Peyer's patch (tissue), 4 donors: ENCODE results near the gene PLA2G4C. TPM values are rescaled to one million over a fixed set of nuclear protein-coding genes. Genes with fewer than 3 reads are reported as not detected.

Experiments
- DNase-seq, 3 donors: peaks; one replicate each; pipeline ENCODE4 v3.0.0-alpha.2; 2017 to 2019
- H3K27ac ChIP-seq, 4 donors: fragments of 200-600 bp; sonication (generic); one replicate each; pipeline ENCODE4 v1.5.1; 2016 to 2019
- H3K27me3 ChIP-seq, 2 donors: fragments of 200-600 bp; sonication (generic); one replicate each; pipeline ENCODE4 v1.5.1; 2019
- H3K36me3 ChIP-seq, 3 donors: fragments of 200-600 bp; sonication (generic); one replicate each; pipeline ENCODE4 v1.5.1; 2016 to 2019
- H3K4me1 ChIP-seq, 4 donors: fragments of 200-600 bp; sonication (generic); one replicate each; pipeline ENCODE4 v1.5.1; 2016 to 2019
- H3K4me3 ChIP-seq, 4 donors: fragments of 200-600 bp; sonication (generic); 1 replicate in 3 of 4; 2 replicates in 1 of 4; pipeline ENCODE4 v1.5.1; 2016 to 2019; ENCODE audit warnings: mild to moderate bottlenecking in 1 of 4
- H3K9me3 ChIP-seq, 4 donors: fragments of 200-600 bp; sonication (generic); one replicate each; pipeline ENCODE4 v1.5.1; 2016 to 2019; ENCODE audit warnings: mild to moderate bottlenecking in 1 of 4
- CTCF ChIP-seq, 6 experiments: fragments of 450-650 bp in 4 of 6; fragments of 200-600 bp in 2 of 6; sonication (generic) in 1 of 6; IDR thresholded peaks; one replicate each; pipeline ENCODE4 v1.5.1; 2017 to 2019; ENCODE audit warnings: antibody characterized with exemption in 6 of 6, mild to moderate bottlenecking in 3 of 6, moderate library complexity in 1 of 6
- POLR2A ChIP-seq, 2 donors: fragments of 450-650 bp; IDR thresholded peaks; one replicate each; pipeline ENCODE4 v1.5.1; 2017; ENCODE audit warnings: antibody characterized with exemption in 2 of 2, mild to moderate bottlenecking in 2 of 2, moderate library complexity in 2 of 2
- total RNA-seq, 4 donors: library from RNA; depleted of rRNA; stranded (reverse); fragments of >200 nt; gene quantifications; one replicate each; pipeline ENCODE4 v1.1.0, GENCODE V29; 2016

The PLA2G4C gene
- total RNA-seq, 4 donors from 2014 or later: 7.6 to 26.9 (median 18.3) TPM

DNA sequence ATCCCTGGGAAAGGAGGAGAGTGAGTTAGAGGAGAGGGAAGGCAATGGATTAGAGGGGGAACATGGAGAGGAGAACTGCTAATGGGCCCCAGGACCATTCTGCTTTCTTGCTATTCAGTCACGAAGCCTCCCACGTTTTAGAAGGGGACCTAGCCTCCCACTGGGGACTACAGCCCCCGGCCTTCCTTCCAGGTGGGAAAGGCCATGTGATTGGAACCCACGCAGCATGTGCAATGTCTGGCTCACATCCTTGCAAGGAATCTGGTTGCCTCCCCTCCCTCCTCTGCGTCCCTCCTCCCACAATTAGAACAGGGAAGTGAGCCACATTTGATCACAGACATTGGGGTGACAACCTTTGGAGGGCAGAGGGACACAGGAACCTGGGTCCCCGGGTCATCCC is 22.5 kb upstream of the PLA2G4C start:
- Histone ChIP-seq H3K9me3 (no peaks in the 10 kb centered on the region), H3K4me3 (no peak overlapping the region), H3K27me3 (no peaks in the 10 kb centered on the region), H3K27ac (no peak overlapping the region), H3K36me3 (peaks cover 0 to 10% (median 0%) of the 10 kb centered on the region in 3 donors), H3K4me1 (no peaks in the 10 kb centered on the region)
- no peak for DNase-seq
- TF ChIP-seq CTCF (IDR thresholded peaks at IDR 0.05) (no peak), POLR2A (IDR thresholded peaks at IDR 0.05) (no peak)

DNA sequence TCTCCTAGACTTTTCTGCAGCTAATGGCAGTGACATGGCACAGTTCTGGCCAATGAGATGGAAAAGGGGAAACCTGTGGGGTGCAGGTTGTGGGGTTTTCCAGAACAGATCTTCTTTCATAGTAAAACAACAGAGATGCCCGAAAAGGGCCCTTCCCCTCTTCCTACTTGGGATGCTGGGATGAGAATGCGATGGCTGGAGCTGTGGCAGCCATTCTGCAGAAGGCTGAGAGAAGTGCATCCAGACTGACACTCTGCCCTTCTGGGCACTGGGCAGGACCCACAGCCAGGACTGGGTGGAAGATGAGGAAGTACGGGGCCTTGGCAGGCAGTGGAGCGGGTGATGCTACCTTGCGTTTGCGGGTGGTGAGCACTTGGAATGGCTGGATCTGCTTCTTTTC is 16.9 kb upstream of the PLA2G4C start:
- Histone ChIP-seq H3K27ac (no peak overlapping the region), H3K36me3 (peaks cover 0 to 26% (median 0%) of the 10 kb centered on the region in 3 donors), H3K27me3 (no peaks in the 10 kb centered on the region), H3K4me3 (no peak overlapping the region), H3K9me3 (no peaks in the 10 kb centered on the region), H3K4me1 (no peaks in the 10 kb centered on the region)
- no peak for DNase-seq
- no peak for TF ChIP-seq CTCF (IDR thresholded peaks at IDR 0.05)
- TF ChIP-seq POLR2A (IDR thresholded peaks at IDR 0.05): no peak

GRCh38 chr19:48123907-48124651 is 13.5 kb upstream of the PLA2G4C start:
- no peaks in the 10 kb centered on the region for H3K27me3 ChIP-seq
- no peak overlapping the region for H3K27ac ChIP-seq
- H3K36me3 ChIP-seq: peaks cover 0 to 18% (median 0%) of the 10 kb centered on the region in 3 donors
- H3K9me3 ChIP-seq: no peaks in the 10 kb centered on the region
- DNase-seq: no peak
- TF ChIP-seq POLR2A (IDR thresholded peaks at IDR 0.05) (no peak), CTCF (IDR thresholded peaks at IDR 0.05) (no peak)
- H3K4me1 ChIP-seq: peaks cover 0 to 3% (median 0%) of the 10 kb centered on the region in 4 donors
- no peak overlapping the region for H3K4me3 ChIP-seq

DNA sequence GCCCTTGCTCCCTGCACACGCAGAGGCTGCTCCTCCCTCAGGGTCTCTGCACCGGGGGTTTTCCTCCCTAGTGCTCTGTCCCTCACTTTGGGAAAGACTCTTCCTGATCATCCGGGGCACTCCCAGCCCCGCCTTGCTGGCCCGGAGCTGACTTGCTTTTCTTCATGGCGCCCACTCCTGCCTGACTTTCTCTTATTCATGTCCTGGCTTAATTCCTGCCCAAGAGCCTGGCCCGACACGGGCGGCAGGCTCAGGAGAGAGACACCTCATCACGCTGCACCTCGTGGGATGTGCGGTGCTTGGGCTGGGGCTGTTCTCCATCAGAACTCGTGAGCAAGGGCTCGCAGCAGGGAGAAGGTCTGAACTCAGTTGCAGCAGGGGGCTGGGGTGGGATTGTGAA is 11.8 kb upstream of the PLA2G4C start:
- DNase-seq: no peak
- H3K4me3 ChIP-seq: no peak overlapping the region
- H3K4me1 ChIP-seq: peaks cover 0 to 3% (median 0%) of the 10 kb centered on the region in 4 donors
- peaks cover 0 to 9% (median 0%) of the 10 kb centered on the region in 3 donors for H3K36me3 ChIP-seq
- H3K27ac ChIP-seq: no peak overlapping the region
- no peak for TF ChIP-seq POLR2A (IDR thresholded peaks at IDR 0.05)
- no peaks in the 10 kb centered on the region for H3K9me3 ChIP-seq
- H3K27me3 ChIP-seq: no peaks in the 10 kb centered on the region

GRCh38 chr19:48121909-48122371 is 11.3 kb upstream of the PLA2G4C start:
- Histone ChIP-seq H3K36me3 (peaks cover 0 to 4% (median 0%) of the 10 kb centered on the region in 3 donors), H3K9me3 (no peaks in the 10 kb centered on the region), H3K4me1 (peaks cover 0 to 3% (median 0%) of the 10 kb centered on the region in 4 donors), H3K27ac (no peak overlapping the region), H3K27me3 (no peaks in the 10 kb centered on the region), H3K4me3 (no peak overlapping the region)
- peak in 1 of 3 donors; percentile 26 for DNase-seq
- TF ChIP-seq POLR2A (IDR thresholded peaks at IDR 0.05): no peak

DNA sequence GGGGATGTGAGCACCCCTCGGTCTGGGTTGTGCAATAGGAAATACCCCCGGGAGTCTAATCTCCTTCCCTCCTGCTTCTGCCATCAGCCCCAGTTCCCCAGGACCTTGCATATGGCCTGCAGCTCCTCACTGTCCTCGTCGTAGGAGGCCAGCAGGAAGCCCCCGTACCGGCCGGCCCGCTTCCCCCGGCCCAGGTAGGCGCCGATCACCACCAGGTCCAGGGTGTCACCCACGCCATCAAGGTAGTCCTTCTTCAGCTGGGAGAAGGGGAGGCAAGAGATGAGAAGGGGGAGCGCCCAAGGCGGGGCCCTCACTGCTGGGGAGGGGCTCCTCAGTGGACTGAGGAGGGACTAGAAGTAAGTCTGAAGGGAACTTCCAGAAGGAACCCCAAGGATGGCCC is 10.4 kb upstream of the PLA2G4C start:
- H3K27ac ChIP-seq: no peak overlapping the region
- H3K27me3 ChIP-seq: no peaks in the 10 kb centered on the region
- peaks cover 0 to 3% (median 0%) of the 10 kb centered on the region in 4 donors for H3K4me1 ChIP-seq
- no peak for DNase-seq
- no peak for TF ChIP-seq POLR2A (IDR thresholded peaks at IDR 0.05)
- TF ChIP-seq CTCF (IDR thresholded peaks at IDR 0.05): no peak
- no peak overlapping the region for H3K4me3 ChIP-seq
- peaks cover 0 to 4% (median 0%) of the 10 kb centered on the region in 3 donors for H3K36me3 ChIP-seq
- H3K9me3 ChIP-seq: no peaks in the 10 kb centered on the region
